SK-N-SH treated with all-trans-retinoic acid at 6 μM for 48 hours (cell line): ENCODE results near the gene CLIC5.

ENCODE experiments used
- ARNTL ChIP-seq: fragments of 450-650 bp; formaldehyde crosslinking; IDR thresholded peaks from 2 replicates; pipeline ENCODE4 v1.5.0; 2020; ENCODE audit warnings: low read depth, mild to moderate bottlenecking, moderate library complexity, borderline replicate concordance
- CSDC2 ChIP-seq: fragments of 250-450 bp; sonication (Bioruptor Pico); IDR thresholded peaks from 2 replicates; pipeline ENCODE4 v1.5.0; 2020; ENCODE audit warnings: mild to moderate bottlenecking, moderate library complexity
- CSRNP3 ChIP-seq: fragments of 250-450 bp; sonication (Bioruptor Pico); IDR thresholded peaks from 2 replicates; pipeline ENCODE4 v1.5.1; 2021; ENCODE audit warnings: mild to moderate bottlenecking, moderate library complexity
- ESRRG ChIP-seq: fragments of 250-450 bp; sonication (Bioruptor Pico); IDR thresholded peaks from 2 replicates; pipeline ENCODE4 v1.6.1; 2021; ENCODE audit warnings: mild to moderate bottlenecking
- ISL1 ChIP-seq: fragments of 250-450 bp; sonication (Bioruptor Pico); IDR thresholded peaks from 2 replicates; pipeline ENCODE4 v2.1.2; 2022; ENCODE audit warnings: mild to moderate bottlenecking, moderate library complexity
- OSR1 ChIP-seq: fragments of 250-450 bp; sonication (Bioruptor Pico); IDR thresholded peaks from 2 replicates; pipeline ENCODE4 v1.8.0; 2022; ENCODE audit warnings: moderate library complexity, mild to moderate bottlenecking, inconsistent platforms
- PATZ1 ChIP-seq: fragments of 250-450 bp; sonication (Bioruptor Pico); IDR thresholded peaks from 2 replicates; pipeline ENCODE4 v1.8.0; 2020; ENCODE audit warnings: mild to moderate bottlenecking, moderate library complexity, borderline replicate concordance
- SNAI2 ChIP-seq: fragments of 250-450 bp; sonication (Bioruptor Pico); IDR thresholded peaks from 2 replicates; pipeline ENCODE4 v1.5.0; 2020; ENCODE audit warnings: mild to moderate bottlenecking, moderate library complexity
- TCF4 ChIP-seq: fragments of 250-450 bp; sonication (Bioruptor Pico); IDR thresholded peaks from 2 replicates; pipeline ENCODE4 v1.8.0; 2021; ENCODE audit warnings: mild to moderate bottlenecking, moderate library complexity, borderline replicate concordance
- TSHZ2 ChIP-seq: fragments of 250-450 bp; sonication (Bioruptor Pico); IDR thresholded peaks from 2 replicates; pipeline ENCODE4 v1.5.0; 2020; ENCODE audit warnings: mild to moderate bottlenecking, moderate library complexity
- ZC3H10 ChIP-seq: fragments of 250-450 bp; sonication (Bioruptor Pico); IDR thresholded peaks from 2 replicates; pipeline ENCODE4 v1.5.1; 2021; ENCODE audit warnings: mild to moderate bottlenecking, moderate library complexity
- ZFP3 ChIP-seq: fragments of 250-450 bp; sonication (Bioruptor Pico); IDR thresholded peaks from 2 replicates; pipeline ENCODE4 v1.5.0; 2020; ENCODE audit warnings: mild to moderate bottlenecking, moderate library complexity
- ZNF8 ChIP-seq: fragments of 450-650 bp; formaldehyde crosslinking; IDR thresholded peaks from 2 replicates; pipeline ENCODE4 v1.5.0; 2020; ENCODE audit warnings: mild to moderate bottlenecking, moderate library complexity

GRCh38 chr6:45832063-45832462 lies 183.6 kb downstream of the CLIC5 start:
- TF ChIP-seq ESRRG (CRISPR knock-in tag) (no peak), ZC3H10 (no peak), TCF4 (CRISPR knock-in tag) (no peak), ZFP3 (no peak), CSRNP3 (CRISPR knock-in tag) (no peak), PATZ1 (no peak), SNAI2 (CRISPR knock-in tag) (no peak), TSHZ2 (CRISPR knock-in tag) (no peak), OSR1 (CRISPR knock-in tag) (no peak), ZNF8 (CRISPR knock-in tag) (no peak), ISL1 (CRISPR knock-in tag) (no peak), CSDC2 (CRISPR knock-in tag) (no peak), ARNTL (CRISPR knock-in tag) (no peak)
